IPS-18a (cell line): ENCODE data around the gene EGFL7.
"Not testable (repeated sequence)": the region's sequence is repeated elsewhere in the genome, so short reads cannot be mapped to it uniquely, and the experiment has no call there.

ENCODE experiments used
- H3K27ac ChIP-seq: one replicate; pipeline ENCODE4 v1.5.1; 2013; ENCODE audit warnings: low read length
- H3K27me3 ChIP-seq: one replicate; pipeline ENCODE4 v1.6.1; 2013; ENCODE audit warnings: mild to moderate bottlenecking, low read length; ENCODE audit not compliant: control insufficient read depth, insufficient read depth
- H3K36me3 ChIP-seq: one replicate; pipeline ENCODE4 v1.6.1; 2013; ENCODE audit warnings: low read depth, low read length; ENCODE audit not compliant: control insufficient read depth
- H3K4me1 ChIP-seq: one replicate; pipeline ENCODE4 v1.6.1; 2013; ENCODE audit warnings: low read depth, low read length; ENCODE audit not compliant: control insufficient read depth
- H3K4me3 ChIP-seq: one replicate; pipeline ENCODE4 v1.5.1; 2013; ENCODE audit warnings: low read length
- H3K9ac ChIP-seq: one replicate; pipeline ENCODE4 v1.6.1; 2013; ENCODE audit warnings: mild to moderate bottlenecking, low read length, moderate library complexity
- H3K9me3 ChIP-seq: one replicate; pipeline ENCODE4 v1.6.1; 2013; ENCODE audit warnings: low read depth, low read length; ENCODE audit not compliant: control insufficient read depth

Gene EGFL7

DNA sequence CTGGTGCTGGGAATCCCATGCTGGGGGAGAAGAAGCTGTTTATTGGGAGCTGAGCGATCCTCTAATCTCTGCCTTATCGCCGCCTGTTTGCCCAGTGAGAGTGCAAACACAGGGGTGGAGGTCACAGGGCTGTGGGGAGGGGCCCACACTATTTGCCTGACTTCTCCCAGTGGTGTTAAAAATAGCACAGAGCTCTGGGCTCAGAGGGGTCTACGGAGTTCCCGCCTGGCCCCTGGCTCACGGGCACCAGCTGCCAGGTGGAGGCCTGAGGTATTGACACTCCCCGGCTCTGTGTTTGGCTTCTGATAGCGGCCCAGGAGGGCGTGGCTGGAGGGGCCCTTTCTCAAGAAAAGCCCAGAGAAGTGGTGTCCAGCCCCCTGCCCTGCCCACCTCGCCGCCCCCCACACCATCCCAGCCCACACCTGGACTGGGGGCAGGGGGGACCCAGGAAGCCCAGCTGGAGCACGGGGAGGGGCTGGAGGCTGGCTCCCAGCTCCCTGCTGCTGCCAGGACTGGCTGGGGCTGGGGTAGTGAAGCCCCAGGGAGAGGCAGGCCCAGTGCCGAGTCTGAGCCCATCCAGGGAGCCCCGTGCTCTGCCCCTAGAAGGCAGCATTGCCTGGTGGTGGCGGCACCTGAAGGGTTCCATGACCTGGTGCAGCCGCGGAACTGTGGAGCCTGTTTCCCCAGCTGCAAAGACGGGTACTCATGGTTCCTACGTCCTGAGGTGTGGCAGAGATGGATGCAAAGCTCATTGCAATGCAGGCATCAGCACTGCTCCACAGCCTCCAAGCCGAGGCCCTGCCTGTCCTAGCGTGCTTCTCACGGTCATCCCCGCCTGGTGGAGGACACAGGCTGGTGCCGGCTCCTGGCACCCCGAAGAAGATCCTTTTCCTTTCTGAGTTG, 35.7 kb upstream of the EGFL7 start:
- no peak overlapping the region for H3K9ac ChIP-seq
- H3K36me3 ChIP-seq, result no peaks in the 10 kb centered on the region

DNA sequence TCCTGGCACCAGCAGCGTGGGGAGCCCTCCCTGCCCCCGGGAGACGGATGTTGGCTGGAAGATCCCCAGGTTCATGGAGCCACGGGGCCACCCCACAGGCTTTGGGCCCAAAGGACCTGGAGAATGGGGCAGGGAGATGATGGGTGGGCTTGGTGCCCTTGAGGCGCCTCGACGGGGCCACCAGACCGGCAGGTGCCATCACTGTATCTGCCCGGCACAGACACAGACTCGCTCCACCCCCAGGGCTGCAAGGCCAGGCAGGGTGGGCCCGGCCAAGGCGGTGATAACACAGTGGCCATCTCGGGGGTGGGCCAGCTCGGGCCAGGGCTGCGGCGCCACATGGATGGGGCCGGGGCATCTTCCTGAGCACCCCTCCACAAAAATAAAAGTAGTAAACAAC, 35.0 kb upstream of the EGFL7 start:
- H3K9ac ChIP-seq, result no peak overlapping the region

More for the DNA sequence above, 35.7 kb upstream of the EGFL7 start:
- Histone ChIP-seq H3K4me3 (no peak overlapping the region), H3K9me3 (no peaks in the 10 kb centered on the region), H3K27ac (no peak overlapping the region), H3K27me3 (no peaks in the 10 kb centered on the region), H3K4me1 (no peaks in the 10 kb centered on the region)

GRCh38 chr9:136628268-136628667, 34.4 kb upstream of the EGFL7 start:
- H3K4me1 ChIP-seq, result no peaks in the 10 kb centered on the region
- no peaks in the 10 kb centered on the region for H3K9me3 ChIP-seq
- H3K9ac ChIP-seq, result no peak overlapping the region
- H3K4me3 ChIP-seq, result no peak overlapping the region
- H3K27me3 ChIP-seq, result no peaks in the 10 kb centered on the region
- H3K27ac ChIP-seq, result no peak overlapping the region
- no peaks in the 10 kb centered on the region for H3K36me3 ChIP-seq

More for the DNA sequence above, 35.0 kb upstream of the EGFL7 start:
- Histone ChIP-seq H3K36me3 (no peaks in the 10 kb centered on the region), H3K27ac (no peak overlapping the region), H3K4me1 (no peaks in the 10 kb centered on the region), H3K27me3 (no peaks in the 10 kb centered on the region), H3K4me3 (no peak overlapping the region), H3K9me3 (no peaks in the 10 kb centered on the region)

DNA sequence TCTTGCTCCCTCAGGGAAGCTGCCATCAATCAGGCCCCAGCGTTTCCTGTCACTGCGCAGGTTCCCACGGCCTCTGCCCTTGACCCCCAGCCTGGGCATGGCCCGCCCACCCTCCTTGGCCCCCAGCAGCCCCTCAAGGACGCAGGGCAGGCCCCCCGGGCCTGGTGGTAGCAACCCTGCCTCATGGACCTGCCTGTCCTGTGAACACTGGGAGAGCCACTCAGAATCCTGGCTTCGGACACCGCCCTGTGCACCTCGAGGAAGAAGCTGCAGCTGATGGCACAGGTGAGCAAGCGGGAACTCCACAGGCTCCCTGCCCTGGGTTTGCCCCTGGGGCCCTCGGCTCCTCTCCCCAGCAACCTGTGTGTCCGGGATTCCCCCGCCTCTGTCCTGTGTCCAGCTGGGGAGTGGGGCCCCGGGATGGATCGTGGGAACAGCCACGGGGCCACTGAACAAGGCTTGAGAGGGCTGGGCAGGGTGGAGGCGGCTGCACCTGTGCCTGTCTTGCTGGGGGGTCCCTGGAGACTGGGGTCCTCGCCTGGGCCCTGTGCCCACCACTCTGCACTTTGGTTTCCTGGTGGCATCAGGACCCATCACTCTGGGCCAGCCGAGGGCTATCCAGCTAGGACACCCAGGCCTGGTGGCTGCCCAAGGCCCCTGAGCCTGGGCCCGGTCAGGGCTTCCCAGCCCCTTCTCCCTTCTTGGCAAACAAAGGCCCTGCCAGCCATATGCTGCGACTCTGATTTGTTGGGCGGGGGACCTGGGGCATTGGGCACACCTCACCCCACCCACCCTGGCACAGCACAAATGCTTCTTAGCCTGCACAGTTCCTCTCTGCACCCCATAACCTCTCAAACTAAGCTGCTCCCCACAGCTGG, 33.5 kb upstream of the EGFL7 start:
- Histone ChIP-seq H3K4me3 (no peak overlapping the region), H3K9ac (no peak overlapping the region), H3K27me3 (no peaks in the 10 kb centered on the region), H3K4me1 (no peaks in the 10 kb centered on the region), H3K9me3 (no peaks in the 10 kb centered on the region), H3K36me3 (no peaks in the 10 kb centered on the region), H3K27ac (no peak overlapping the region)

DNA sequence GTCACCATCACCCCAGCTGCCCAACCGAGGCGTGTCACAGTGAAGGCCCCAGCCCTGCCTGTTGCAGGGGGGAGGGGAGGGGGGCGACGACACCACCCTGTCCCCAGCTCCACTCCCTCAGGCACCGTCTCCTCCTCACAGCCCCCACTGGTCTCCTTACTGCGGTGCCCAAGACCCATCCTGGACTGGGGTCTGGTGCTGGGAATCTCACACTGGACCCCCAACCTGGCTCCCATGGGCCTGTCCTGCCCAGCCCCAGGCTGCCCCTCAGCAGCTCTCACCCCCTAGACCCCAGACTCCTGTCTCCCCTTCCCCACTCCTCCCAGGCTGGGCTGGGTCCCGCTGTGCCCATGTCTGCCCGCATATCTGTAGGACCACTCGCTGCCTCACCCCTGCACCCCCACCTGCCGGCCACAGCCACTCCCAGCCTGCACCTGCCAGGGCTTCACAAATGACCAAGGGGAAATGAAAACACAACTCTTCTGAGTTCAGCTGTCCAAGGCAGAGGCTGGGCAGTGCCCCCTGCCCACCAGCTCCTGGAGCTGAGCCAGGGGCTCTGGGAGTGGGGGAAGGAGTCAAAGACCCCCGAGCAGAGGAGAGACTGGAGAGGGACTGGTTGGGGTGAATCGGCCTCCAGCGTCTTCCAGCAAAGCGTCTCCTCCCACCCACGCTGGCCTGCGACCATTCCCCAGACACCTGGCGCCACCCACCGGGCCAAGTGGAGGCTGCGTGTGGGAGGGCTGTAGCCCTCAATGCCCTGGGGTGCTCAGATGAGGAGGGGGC, 32.6 kb upstream of the EGFL7 start:
- Histone ChIP-seq H3K36me3 (no peaks in the 10 kb centered on the region), H3K9ac (no peak overlapping the region), H3K9me3 (no peaks in the 10 kb centered on the region), H3K27ac (no peak overlapping the region), H3K4me1 (no peaks in the 10 kb centered on the region), H3K4me3 (no peak overlapping the region), H3K27me3 (no peaks in the 10 kb centered on the region)

- Histone ChIP-seq H3K9me3 (no peaks in the 10 kb centered on the region), H3K4me3 (no peak overlapping the region), H3K27ac (no peak overlapping the region), H3K36me3 (no peaks in the 10 kb centered on the region), H3K27me3 (no peaks in the 10 kb centered on the region), H3K4me1 (no peaks in the 10 kb centered on the region), H3K9ac (no peak overlapping the region)
These were observed 32.1 kb upstream of the EGFL7 start for GRCh38 chr9:136630662-136630992.

GRCh38 chr9:136631038-136632000, 31.4 kb upstream of the EGFL7 start:
- Histone ChIP-seq H3K4me1 (no peaks in the 10 kb centered on the region), H3K36me3 (no peaks in the 10 kb centered on the region), H3K27me3 (no peaks in the 10 kb centered on the region), H3K9me3 (no peaks in the 10 kb centered on the region), H3K4me3 (no peak overlapping the region), H3K9ac (no peak overlapping the region), H3K27ac (no peak overlapping the region)

- not testable (repeated sequence) for H3K27ac ChIP-seq, H3K9ac ChIP-seq, H3K27me3 ChIP-seq, H3K4me3 ChIP-seq, H3K4me1 ChIP-seq, H3K36me3 ChIP-seq, H3K9me3 ChIP-seq
These were observed 30.6 kb upstream of the EGFL7 start for GRCh38 chr9:136632072-136632471.

DNA sequence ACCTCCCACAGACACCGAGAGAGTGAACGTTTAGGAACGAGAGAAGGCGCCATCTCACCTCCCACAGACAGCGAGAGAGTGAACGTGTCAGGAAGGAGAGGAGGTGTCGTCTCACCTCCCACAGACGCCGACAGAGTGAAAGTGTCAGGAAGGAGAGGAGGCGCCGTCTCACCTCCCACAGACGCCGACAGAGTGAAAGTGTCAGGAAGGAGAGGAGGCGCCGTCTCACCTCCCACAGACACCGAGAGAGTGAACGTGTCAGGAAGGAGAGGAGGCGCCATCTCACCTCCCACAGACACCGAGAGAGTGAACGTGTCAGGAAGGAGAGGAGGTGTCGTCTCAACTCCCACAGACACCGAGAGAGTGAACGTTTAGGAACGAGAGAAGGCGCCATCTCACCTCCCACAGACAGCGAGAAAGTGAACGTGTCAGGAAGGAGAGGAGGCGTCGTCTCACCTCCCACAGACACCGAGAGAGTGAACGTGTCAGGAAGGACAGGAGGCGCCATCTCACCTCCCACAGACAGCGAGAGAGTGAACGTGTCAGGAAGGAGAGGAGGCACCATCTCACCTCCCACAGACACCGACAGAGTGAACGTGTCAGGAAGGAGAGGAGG, 30.1 kb upstream of the EGFL7 start:
- H3K9me3 ChIP-seq, H3K4me1 ChIP-seq, H3K36me3 ChIP-seq, H3K9ac ChIP-seq, H3K27me3 ChIP-seq, H3K4me3 ChIP-seq, H3K27ac ChIP-seq: not testable (repeated sequence)

DNA sequence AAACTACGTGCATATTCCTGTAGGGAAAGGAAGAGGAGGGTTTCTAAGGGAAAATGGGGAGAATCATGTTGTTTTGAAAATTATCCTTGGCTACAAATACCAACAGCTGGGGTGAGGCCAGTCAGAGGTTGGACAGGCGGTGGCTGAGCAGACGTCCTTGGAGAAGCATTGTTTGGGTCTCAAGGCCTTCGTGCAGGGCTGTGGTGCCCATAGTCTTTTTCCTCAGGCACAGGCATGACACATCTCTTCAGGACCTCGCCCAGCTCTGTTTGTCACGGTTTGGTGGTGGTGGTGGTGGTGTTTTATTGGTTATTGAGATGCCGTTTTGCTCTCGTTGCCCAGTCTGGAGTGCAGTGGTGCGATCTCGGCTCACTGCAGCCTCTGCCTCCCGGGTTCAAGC, 27.8 kb upstream of the EGFL7 start:
- Histone ChIP-seq H3K4me1 (no peaks in the 10 kb centered on the region), H3K4me3 (no peak overlapping the region), H3K9ac (no peak overlapping the region), H3K9me3 (no peaks in the 10 kb centered on the region), H3K27ac (no peak overlapping the region), H3K36me3 (no peaks in the 10 kb centered on the region), H3K27me3 (no peaks in the 10 kb centered on the region)
